ENCODE data around the gene PGAM1.

GRCh38 chr10:97452352-97452751, 26.4 kb downstream of the PGAM1 start:
- TF ChIP-seq GATA2 (IDR thresholded peaks at IDR 0.05; ENCODE audit: low read depth, low read length) (no peak), GATA3 (IDR thresholded peaks at IDR 0.05; ENCODE audit: low read depth, low read length) (no peak)

Measured in SH-SY5Y (cell line).